ENCODE measurements around the gene TK2.
A peak's percentile ranks its signal among the peaks of the same experiment; 100 is the strongest.
"Not testable (repeated sequence)": the region's sequence is repeated elsewhere in the genome, so short reads cannot be mapped to it uniquely, and the experiment has no call there.

The TK2 gene

DNA sequence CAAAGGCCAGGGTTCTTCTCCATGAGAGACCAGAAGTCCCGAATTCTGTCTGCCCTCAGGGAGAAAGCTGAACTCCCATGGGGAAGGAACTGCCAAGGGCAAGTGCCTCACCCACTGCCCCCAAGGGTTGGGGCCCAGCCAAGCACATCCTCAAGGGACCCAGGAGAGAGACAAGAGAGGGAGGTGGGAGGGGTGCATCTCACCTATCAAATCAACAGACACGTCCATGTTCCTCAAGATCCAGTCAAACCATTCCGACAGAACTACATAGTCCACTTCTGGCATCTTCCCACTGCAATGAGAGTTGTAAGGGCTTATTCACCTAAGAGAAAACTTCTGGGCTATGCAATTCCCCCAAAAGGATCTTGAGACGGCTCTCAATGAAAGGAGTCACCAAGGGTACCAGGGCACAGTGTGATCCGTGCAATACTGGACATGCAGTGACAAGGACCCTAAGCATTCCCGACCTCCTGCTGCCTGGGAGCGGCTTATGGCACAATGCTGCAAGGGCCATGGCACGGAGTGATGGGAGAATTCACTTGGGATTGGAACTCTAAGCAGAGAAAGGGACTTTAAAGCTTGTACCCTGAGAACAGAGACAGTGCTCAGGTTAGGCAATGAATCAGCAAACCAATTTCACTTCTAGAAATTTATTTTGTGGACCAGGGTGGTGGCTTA, 32.2 kb downstream of the TK2 start:
- DNase-seq = no peak

GRCh38 chr16:66516808-66517585, 32.9 kb downstream of the TK2 start:
- peak; percentile 98 for DNase-seq

GRCh38 chr16:66516509-66516807, 33.5 kb downstream of the TK2 start:
- no peak for DNase-seq

GRCh38 chr16:66515596-66516508, 34.1 kb downstream of the TK2 start:
- peak; percentile 38 for DNase-seq

DNA sequence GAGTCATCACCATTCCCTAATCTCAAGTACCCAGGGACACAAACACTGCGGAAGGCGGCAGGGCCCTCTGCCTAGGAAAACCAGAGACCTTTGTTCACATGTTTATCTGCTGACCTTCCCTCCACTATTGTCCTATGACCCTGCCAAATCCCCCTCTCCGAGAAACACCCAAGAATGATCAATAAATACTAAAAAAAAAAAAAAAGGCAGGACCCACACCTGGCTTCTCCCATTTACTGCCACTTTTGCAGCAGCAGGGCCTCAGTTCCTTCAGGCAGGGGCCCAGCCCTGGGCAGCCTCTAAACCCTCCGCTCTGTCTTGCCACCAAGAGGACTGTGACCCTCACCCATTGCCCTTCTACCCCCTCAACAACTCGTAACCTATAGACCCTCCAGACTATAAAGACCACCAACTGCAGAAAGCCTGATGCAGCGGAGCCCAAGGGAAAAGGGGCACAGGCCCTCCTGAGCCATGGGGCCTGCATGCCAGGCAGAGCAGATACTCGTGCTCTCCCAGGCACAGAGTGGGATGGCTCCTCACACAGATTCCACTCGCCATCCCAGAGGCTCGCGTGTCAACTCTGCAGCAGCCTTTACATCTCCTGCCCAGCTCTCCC, 34.8 kb downstream of the TK2 start:
- DNase-seq = not testable (repeated sequence)

- DNase-seq = not testable (repeated sequence)
Measured at GRCh38 chr16:66514391-66514790, 35.5 kb downstream of the TK2 start.

- no peak for DNase-seq
Measured at GRCh38 chr16:66513111-66513723, 36.7 kb downstream of the TK2 start.

- no peak for DNase-seq
Measured at GRCh38 chr16:66512272-66513110, 37.4 kb downstream of the TK2 start.

DNA sequence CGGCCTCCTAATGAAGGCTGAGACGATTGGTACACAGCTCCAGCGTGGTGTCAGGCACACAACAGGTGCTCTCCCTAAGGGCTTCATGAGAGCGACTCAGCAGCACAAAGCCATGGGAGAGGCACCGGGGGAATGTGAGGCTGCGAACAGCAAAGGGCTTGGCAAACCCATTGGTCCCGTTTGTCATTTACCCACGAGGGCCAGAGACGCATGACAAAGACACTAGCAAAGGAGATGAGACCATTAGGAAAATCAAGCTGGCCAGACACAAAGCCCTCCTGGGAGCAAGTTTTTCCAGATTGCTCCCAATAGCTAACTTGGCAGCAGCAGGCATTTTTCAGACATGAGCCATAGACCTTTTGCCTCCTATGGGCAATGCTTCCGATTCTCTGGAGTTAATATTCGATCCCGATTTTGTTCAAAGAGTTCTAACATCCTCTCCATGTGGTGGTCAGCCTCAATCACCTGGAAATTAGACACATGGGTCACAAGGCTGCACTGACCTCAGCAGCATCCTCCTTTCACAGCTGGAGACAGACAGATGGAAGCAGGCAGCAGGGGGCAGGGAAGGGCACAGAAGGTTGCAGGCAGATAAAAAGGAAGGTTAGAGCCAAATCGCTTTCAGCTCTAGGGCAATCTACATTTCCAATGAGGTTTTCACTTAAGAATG, 38.2 kb downstream of the TK2 start:
- no peak for DNase-seq

- no peak for DNase-seq
Measured at GRCh38 chr16:66510711-66511601, 39.0 kb downstream of the TK2 start.

DNA sequence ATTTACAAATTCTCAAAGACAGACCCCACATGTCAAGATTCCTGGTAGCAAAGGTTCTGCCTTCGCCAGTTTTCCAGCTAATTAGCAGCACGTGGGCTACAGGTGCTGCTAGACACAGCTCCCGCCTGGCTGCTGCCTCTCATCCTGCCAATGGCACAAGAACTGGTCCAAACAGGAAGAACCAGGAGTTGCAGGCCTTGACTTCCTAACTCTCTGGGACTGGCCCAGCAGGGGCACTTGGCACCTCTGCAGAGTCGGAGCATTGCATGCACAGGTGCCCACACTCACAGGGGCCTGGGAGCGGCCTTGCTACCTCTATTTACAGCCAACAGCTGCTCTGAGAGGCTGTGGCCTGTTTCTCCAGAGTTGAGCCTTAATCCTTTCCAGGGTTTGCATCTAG, 39.6 kb downstream of the TK2 start:
- DNase-seq = no peak

GRCh38 chr16:66509576-66509975, 40.3 kb downstream of the TK2 start:
- DNase-seq = no peak

- no peak for DNase-seq
Measured at GRCh38 chr16:66508914-66509496, 40.9 kb downstream of the TK2 start.

DNA sequence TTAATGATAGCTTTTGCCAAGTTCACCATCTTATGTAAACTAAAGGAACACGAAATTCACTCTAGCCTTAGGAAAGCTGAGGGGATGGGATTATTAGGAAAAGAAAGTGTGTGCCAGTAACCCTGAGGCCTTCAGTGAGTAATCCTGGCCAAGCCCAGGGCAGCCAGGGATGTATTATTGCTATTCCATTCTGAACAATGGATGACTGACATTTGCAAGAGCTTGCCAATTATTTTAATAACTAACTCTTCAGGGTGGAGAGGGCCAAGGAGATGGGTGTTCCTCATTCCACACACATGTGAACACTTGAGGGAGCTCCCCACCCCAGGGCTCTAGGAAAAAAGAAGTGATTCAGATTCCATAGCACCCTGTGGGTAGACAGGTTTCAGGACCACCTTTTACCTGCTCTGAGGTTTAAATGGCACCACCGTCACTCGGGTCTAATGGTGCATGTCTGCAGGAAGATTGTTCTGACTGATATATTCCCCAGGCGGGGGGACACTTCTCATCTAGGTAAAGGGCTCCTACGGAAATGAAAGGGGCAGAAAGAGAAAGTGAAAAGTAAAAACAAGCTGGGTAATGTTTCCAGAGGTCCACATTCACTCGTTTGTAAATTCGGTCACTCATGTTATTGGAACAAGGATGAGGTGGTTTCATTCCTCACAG, 41.5 kb downstream of the TK2 start:
- DNase-seq = no peak

DNA sequence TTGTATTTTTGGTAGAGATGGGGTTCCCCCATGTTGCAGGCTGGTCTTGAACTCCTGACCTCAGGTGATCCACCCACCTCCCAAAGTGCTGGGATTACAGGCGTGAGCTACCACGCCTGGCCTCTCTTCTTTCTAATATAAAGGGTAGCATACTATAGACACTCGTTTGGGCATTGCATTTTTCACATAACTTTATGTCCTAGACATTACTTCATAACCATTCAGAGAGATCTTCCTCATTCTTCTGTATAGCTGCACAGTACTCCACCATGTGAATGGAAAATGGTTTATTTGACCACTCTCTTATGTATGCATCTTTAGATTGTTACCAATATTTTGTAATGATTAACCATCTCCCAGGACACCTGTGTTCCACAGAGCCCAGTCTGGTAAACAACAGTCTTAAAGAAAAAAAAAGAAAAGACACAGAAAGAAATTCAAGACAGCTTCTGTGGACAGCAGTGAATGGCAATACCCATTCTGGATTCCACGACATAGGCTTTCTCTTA, 42.1 kb downstream of the TK2 start:
- no peak for DNase-seq

DNA sequence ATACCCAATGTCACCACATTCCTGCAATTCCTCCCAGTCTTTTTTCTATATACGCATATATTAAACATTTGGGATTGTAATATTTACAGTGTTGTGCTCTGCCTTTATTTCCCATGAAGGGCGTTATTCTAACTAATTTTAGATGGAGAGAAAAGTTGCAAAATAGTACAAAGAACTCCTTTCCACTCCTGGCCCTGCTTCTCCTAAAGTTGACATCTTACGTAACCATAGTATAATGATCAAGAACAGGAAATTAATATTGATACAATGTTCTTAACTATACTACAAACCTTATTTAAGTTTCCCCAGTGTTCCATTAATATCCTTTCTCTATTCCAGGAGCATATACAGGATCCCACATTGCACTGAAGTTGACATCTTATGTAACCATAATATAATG, 46.3 kb downstream of the TK2 start:
- no peak for DNase-seq

- no peak for DNase-seq
Measured at GRCh38 chr16:66503030-66503429, 46.9 kb downstream of the TK2 start.

- peak; percentile 12 for DNase-seq
Measured at GRCh38 chr16:66502020-66502913, 47.7 kb downstream of the TK2 start.
